CD4-positive, alpha-beta T cell treated with Interleukin-17A for 1 hour (primary cell): Measurements from ENCODE around the gene PRAMEF12.
"Not testable (repeated sequence)": the region's sequence is repeated elsewhere in the genome, so short reads cannot be mapped to it uniquely, and the experiment has no call there.

Source experiments
- DNase-seq: peaks from one replicate; pipeline ENCODE4 v3.0.0-alpha.2; 2020

PRAMEF12 gene

DNA sequence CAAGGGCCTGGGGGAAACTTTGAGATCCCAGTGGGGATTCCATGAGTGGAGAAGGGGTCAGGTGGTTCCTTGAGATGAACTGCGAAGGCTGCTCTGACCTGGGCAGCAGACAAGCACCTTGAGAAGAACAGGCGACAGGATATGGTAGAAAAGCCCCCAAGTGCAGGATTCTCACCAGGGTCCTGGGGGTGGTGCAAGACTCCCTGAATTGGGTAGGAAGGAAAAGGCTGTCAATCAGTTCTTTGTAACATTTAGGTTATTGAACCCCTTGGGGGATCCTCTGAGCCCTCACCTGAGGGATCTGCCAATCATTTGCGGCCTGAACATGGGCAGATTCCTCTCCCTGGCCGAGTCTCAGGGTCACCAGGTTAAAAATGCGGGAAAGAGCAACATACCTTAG is 2.4 kb upstream of the PRAMEF12 start:
- DNase-seq: no peak

DNA sequence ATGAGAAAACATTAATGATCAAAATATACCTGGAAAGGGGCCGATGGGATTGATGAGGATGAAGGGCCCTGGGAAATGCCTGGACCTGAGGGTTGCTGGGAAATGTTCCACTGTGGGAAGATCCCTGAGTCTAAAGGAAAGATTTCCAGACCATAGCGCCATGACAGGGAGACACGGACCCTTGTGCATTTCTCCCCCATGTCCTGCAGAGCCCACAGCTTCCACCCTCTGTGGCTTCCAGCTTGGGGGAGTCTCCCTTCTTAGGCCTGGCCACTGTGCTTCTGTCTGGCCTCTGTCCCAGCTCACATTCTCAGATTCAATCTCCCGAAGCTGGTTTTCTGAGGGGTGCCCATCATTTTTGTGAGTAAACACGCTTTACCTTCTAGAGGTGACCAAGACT is 1.0 kb upstream of the PRAMEF12 start:
- DNase-seq: no peak

DNA sequence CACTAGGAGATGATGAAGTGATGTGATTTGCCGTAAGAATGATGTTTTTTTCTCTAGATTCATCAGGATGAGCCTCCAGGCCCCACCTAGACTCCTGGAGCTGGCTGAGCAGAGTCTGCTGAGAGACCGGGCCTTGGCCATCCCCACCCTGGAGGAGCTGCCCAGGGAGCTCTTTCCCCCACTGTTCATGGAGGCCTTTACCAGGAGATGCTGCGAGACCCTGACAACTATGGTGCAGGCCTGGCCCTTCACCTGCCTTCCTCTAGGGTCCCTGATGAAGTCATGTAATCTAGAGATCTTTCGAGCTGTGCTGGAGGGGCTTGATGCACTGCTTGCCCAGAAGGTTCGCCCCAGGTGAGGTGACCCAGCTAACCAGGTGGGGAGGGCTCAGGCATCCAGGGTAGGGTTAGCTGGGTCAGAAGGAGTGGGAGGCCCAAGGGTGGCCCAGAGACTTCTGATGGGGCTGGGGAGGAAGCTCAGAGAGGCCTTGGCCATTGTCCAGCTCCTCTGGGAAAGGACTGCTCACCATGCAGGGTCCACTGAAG is 1.3 kb downstream of the PRAMEF12 start:
- DNase-seq: no peak

DNA sequence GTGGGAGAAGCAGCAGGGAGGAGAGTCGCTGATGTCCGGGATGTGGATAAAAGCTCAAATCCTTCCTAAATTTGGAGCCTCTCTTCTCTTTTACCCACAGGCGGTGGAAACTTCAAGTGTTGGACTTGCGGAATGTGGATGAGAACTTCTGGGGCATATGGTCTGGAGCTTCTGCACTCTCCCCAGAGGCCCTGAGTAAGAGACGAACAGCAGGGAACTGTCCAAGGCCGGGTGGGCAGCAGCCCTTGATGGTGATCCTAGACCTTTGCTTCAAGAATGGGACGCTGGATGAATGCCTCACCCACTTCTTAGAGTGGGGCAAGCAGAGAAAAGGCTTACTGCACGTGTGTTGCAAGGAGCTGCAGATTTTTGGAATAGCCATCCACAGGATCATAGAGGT is 1.9 kb downstream of the PRAMEF12 start:
- no peak for DNase-seq

DNA sequence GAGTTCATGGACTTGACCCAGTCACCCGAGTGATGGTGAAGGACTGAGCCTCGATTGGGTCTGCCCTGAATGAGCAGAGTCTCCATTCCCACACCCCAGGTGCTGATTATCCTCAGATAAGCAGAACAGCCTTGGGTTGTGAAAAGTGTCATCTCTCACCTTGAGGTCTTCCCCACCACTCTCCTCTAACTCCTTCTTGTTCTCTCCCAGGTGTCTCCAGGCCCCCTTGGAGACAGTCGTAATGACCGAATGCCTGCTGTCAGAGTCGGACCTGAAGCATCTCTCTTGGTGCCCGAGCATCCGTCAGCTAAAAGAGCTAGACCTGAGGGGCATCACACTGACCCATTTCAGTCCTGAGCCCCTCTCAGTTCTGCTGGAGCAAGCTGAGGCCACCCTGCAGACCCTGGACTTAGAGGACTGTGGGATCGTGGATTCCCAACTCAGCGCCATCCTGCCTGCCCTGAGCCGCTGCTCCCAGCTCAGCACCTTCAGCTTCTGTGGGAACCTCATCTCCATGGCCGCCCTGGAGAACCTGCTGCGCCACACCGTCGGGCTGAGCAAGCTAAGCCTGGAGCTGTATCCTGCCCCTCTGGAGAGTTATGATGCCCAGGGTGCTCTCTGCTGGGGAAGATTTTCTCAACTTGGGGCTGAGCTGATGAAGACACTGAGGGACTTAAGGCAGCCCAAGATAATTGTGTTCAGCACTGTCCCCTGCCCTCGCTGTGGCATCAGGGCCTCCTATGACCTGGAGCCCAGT is 3.4 kb downstream of the PRAMEF12 start:
- DNase-seq: no peak

DNA sequence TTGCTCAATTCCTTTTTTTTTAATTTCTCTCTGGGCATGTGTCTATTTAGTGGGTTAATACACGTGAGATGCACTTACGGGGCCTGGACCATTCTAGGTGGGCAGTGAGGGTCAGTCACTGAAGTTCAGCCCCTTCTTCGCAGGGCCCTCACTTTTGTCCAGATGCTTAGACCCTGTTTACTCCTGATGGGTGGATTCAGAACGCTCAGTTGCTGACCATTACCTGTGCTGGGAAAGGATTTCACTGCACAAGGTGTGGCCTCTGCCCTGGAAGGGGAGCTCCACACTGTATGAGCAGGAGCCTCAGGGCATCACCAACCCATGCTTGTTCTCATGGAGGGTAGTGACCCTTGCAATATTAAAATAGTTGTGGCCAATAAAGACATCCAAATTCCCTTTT is 4.5 kb downstream of the PRAMEF12 start:
- no peak for DNase-seq

DNA sequence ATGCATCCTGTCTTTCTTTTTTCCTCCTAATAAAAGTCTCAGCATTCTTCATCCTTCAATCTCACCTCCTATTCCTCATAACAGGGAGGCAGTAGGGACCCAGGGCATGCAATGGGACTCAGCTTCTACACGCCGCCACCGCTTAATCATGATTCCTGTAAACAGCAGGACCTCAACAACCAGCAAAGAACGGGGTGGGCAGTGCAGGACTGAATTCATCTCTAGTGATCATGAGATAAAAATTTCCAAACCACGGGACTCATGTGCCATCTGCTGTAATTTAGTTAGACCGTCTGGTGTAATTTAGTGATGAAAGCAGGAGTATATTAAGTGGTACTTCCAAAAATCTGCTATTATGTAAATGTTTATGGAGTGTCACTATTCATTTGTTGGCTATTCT is 5.4 kb downstream of the PRAMEF12 start:
- DNase-seq: no peak

DNA sequence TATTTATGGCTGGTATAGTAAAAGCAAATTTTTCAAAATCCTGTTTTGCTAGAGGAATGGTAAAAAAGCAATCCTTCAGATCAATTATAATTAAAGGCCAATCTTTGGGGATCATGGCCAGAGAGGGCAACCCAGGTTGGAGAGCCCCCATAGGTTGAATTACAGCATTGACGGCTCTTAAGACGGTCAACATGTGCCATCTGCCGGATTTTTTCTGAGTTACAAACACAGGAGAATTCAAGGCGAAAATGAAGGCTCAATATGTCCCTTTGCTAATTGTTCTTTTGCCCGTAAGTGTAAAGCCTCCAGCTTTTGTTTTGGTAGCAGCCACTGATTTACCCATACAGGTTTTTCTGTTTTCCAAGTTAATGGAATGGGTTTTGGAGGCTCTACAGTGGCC is 8.0 kb downstream of the PRAMEF12 start:
- DNase-seq: not testable (repeated sequence)

DNA sequence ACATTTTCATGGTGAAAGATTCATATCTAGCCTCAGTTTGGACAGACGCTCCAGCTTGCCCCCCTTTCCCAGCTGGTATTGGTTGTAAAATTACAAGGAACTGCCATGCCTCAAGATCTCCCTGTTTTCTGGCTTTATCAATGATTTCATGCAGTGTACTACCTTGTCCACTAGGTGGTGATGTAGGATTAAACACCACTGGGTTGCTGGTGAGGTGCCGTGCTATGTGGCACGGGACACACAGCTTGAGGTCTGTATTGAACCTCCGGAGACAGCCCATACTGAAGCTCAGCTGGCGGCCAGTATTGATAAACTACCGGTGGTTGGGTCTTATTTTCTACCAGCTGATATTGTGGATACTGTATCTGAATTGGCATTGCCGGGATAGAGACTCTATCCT is 10.2 kb downstream of the PRAMEF12 start:
- DNase-seq: not testable (repeated sequence)

DNA sequence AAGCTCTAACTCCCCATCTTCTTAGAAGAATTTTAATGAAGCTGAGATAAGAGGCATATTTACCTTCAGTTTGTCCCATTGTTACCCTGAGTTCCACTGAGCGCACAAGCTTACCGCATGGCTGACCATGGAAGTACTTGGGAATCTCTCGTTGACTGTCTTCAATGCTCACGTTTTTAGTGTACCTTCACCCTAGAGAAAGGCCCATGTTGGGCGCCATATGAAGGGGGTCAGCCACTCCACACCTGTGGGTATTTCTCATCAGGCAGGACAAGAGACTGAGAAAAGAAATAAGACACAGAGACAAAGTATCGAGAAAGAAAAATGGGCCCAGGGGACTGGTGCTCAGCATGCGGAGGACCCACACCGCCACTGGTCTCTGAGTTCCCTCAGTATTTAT is 11.2 kb downstream of the PRAMEF12 start:
- not testable (repeated sequence) for DNase-seq

DNA sequence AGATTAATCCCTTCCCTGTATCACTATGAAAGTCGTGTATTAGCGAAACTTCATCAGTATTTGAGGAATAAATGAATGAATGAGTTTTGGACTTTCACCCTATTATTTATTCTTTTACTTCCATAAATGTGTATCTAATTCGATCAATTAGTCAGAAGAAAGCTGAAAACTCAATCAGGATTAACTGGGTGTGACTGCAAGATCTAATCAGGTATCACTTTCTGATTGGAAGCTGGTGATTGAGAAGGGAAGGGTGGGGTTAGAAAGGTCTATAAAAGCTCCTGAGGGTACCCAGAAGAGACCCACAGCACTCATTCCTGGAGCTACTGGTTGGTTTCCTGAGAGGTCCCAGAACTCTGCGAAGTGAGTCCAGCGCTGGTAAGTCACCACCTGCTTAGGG is 17.6 kb downstream of the PRAMEF12 start, which contains the start of gene PRAMEF1:
Gene PRAMEF1 (plus strand): TSS at position 301 of the 400 bp plus-strand sequence. CDS start 1,831 bp downstream, outside the sequence.
- DNase-seq: not testable (repeated sequence)

DNA sequence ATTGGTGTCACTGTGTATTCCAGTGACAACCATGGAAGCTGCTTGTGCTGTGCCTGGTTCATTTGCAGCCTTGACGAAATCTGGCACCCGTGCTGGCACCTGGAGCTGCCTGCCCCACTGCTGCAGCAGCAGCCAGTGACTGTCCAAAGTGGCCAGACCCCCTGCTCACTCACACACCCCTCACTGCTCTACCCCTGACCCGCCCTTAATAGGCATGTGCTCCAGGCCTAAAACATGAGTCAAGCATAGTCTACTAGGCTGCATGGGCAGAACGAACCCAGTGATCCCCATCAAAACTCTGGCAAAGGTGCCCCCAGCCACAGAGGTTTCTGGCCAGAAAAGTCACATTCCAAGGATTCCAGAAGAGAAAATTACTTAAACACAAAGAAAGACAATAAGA is 25.4 kb downstream of the PRAMEF12 start:
- no peak for DNase-seq

DNA sequence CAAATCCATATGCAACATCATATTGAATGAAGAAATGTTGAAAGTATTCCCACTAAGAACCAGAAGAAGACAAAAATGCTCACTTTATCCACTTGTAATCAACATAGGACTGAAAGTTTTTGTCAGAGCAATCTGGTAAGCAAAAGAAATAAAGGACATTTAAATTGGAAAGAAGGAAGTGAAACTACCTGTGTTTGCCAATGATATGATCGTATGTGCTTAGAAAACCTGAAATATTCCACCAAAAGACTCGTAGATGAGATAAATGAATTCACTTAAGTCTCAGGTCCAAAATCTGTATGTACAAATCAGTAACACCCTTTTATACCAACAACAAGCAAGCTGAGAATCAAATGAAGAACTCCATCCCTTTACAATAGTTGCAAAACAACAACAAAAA is 26.2 kb downstream of the PRAMEF12 start:
- no peak for DNase-seq

DNA sequence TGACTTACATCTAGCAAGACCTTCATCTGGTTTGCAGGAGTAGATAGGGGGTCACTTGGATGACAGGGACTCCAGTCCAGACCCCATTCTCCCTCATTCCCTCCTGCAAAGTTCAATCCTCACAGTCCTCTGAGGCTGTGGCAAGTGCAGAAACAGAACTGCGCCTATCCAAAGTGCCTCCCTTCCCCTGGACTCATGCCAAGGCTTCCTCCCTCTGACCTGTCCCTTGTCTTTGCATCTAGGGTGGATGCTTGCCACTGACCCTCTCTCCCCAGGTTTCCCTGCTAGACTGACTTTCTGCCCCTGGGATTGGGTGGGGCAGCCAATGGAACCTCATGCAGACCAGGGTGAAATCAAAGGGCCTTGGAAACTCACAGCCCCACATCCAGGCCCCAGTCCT is 36.4 kb downstream of the PRAMEF12 start:
- DNase-seq: no peak

DNA sequence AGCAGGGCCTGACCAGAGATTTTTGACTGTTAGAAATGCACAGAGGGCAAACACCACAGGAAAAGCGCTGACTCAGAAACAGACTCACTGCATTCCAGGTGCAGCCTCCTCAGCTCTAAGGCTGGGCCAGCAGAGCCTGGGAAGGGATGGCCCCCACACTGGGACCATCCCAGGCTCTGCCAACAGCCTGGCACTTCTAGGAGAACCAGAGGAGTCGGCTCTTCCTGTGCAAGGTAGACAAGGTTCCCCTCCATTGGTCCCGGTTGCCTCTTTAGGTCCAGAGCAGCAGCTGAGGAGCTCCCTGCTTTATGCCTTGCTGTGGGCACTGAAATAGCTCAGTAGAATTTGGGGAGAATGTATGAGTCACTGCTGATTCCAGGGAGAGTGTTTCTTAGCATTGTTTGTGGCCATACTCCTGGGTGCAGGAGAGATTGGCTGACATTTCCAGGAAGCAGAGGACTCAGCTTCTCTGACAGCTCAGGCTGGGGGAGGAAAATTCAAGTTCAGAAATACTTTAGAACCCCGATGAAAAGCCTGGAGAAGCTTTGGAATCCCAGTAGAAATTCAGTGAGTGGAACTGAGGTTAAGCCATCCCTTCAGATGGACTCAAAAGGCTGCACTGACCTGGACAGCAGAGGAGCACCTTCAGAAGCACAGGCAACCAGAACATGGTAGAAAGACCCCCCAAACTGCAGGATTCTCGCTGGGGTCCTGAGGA is 37.3 kb downstream of the PRAMEF12 start:
- DNase-seq: no peak

DNA sequence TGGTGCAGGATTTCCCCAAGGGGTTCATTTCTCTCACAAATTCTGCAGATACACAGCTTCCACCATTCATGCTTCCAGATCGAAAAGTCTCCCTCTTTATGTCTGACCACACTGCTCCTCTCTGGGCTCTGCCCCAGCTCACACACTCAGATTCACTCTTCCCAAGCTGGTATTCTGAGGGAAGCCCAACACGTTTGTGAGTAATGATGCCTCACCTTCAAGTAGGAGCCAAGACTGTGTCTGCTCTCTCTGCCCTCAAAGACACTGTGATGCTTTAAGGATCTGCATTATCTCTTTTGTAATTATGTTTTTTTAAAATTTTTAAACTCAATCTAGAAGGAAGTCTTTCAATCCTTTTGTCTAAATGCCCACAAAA is 37.9 kb downstream of the PRAMEF12 start:
- no peak for DNase-seq

DNA sequence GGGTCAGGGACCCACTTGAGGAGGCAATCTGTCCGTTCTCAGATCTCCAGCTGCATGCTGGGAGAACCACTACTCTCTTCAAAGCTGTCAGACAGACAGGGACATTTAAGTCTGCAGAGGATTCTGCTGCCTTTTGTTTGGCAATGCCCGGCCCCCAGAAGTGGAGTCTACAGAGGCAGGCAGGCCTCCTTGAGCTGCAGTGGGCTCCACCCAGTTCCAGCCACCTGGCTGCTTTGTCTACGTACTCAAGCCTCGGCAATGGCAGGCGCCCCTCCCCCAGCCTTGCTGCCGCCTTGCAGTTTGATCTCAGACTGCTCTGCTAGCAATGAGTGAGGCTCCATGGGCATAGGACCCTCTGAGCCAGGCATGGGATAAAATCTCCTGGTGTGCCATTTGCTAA is 45.5 kb downstream of the PRAMEF12 start:
- not testable (repeated sequence) for DNase-seq
